MCF 10A (cell line): ENCODE data around the gene SSR4. TPM values are rescaled to one million over a fixed set of nuclear protein-coding genes. Genes with fewer than 3 reads are reported as not detected.

Experiments used
- BruUV-seq: library from RNA; stranded (reverse); fragments of 400-500 nt; replicated peaks from 2 replicates; lab custom pipeline; 2021; lab: Mats Ljungman, UMichigan
- CTCF ChIA-PET: fragments of 300-600 bp; sonication (Branson Sonifier 250); formaldehyde crosslinking; extraction: SDS; loops from one replicate; lab custom pipeline; 2021; ENCODE audit warnings: antibody characterized with exemption, inconsistent platforms; lab: Yijun Ruan, JAX
- POLR2A ChIA-PET: fragments of 300-600, 350-650 bp; sonication (Branson Sonifier 250); formaldehyde crosslinking; extraction: SDS; loops from one replicate; lab custom pipeline; 2020; ENCODE audit warnings: antibody characterized with exemption, inconsistent platforms; lab: Yijun Ruan, JAX
- DNase-seq: peaks from one replicate; pipeline ENCODE4 v3.0.0-alpha.2; 2018; ENCODE audit not compliant: unreplicated experiment
- H3K27ac Mint-ChIP-seq: one replicate; pipeline ENCODE4 v1.8.0; 2022; ENCODE audit warnings: mild to moderate bottlenecking, low read depth, mixed read lengths; ENCODE audit not compliant: unreplicated experiment
- H3K27me3 Mint-ChIP-seq: one replicate; pipeline ENCODE4 v1.8.0; 2022; ENCODE audit warnings: mixed read lengths; ENCODE audit not compliant: insufficient read depth, unreplicated experiment
- H3K36me3 Mint-ChIP-seq: one replicate; pipeline ENCODE4 v1.8.0; 2022; ENCODE audit warnings: mild to moderate bottlenecking, moderate library complexity, mixed read lengths; ENCODE audit not compliant: insufficient read depth, unreplicated experiment
- H3K4me1 Mint-ChIP-seq: one replicate; pipeline ENCODE4 v1.8.0; 2022; ENCODE audit warnings: mixed read lengths; ENCODE audit not compliant: insufficient read depth, unreplicated experiment
- H3K4me3 Mint-ChIP-seq: one replicate; pipeline ENCODE4 v1.8.0; 2022; ENCODE audit warnings: mild to moderate bottlenecking, moderate library complexity, mixed read lengths; ENCODE audit not compliant: unreplicated experiment
- H3K9me3 Mint-ChIP-seq: one replicate; pipeline ENCODE4 v1.8.0; 2022; ENCODE audit warnings: mixed read lengths; ENCODE audit not compliant: unreplicated experiment
- intact Hi-C: fragments of 100-400 bp; cut with micrococcal nuclease; formaldehyde crosslinking; loops from 2 replicates; pipeline ENCODE4 v1.14.1; 2022
- total RNA-seq: library from RNA; stranded (reverse); gene quantifications from 2 replicates; pipeline ENCODE4 v1.2.3, GENCODE V29; 2022
- TF ChIP-seq, protein P1 (sequence below): fragments of 200-600 bp; IDR thresholded peaks from one replicate; pipeline ENCODE4 v1.8.0; 2022; ENCODE audit warnings: antibody characterized with exemption, mild to moderate bottlenecking; ENCODE audit not compliant: unreplicated experiment

Gene SSR4
- total RNA-seq, 1 experiment from 2014 or later = 328 TPM

DNA sequence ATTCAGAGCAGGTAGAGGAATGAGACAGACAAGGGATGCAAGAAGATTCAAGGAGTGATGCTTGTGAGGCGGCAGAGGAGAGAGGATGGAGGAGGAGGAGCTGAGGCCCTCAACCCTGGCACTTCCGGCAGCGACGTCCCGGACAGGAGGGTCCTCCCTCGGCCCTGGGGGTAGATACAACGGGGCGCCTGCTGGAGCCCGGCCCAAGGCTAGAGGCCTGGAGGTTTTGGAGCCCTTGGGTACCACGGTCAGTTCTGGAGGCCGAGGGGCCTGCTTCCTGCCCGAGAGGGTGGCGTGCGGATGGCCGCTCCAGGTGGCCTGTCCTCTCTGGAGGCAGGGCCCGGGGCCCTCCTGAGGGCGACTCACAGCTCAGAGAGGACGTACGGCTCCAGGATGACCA, 13.5 kb downstream of the SSR4 start:
- no peaks in the 10 kb centered on the region for H3K4me1 Mint-ChIP-seq
- H3K27ac Mint-ChIP-seq = no peak overlapping the region
- POLR2A ChIA-PET = no interaction called here
- H3K27me3 Mint-ChIP-seq = peaks cover 12% of the 10 kb centered on the region
- TF ChIP-seq, protein P1, sequence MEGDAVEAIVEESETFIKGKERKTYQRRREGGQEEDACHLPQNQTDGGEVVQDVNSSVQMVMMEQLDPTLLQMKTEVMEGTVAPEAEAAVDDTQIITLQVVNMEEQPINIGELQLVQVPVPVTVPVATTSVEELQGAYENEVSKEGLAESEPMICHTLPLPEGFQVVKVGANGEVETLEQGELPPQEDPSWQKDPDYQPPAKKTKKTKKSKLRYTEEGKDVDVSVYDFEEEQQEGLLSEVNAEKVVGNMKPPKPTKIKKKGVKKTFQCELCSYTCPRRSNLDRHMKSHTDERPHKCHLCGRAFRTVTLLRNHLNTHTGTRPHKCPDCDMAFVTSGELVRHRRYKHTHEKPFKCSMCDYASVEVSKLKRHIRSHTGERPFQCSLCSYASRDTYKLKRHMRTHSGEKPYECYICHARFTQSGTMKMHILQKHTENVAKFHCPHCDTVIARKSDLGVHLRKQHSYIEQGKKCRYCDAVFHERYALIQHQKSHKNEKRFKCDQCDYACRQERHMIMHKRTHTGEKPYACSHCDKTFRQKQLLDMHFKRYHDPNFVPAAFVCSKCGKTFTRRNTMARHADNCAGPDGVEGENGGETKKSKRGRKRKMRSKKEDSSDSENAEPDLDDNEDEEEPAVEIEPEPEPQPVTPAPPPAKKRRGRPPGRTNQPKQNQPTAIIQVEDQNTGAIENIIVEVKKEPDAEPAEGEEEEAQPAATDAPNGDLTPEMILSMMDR = no peak
- no peaks in the 10 kb centered on the region for H3K36me3 Mint-ChIP-seq
- H3K9me3 Mint-ChIP-seq = peaks cover 8% of the 10 kb centered on the region
- no peak overlapping the region for H3K4me3 Mint-ChIP-seq
- BruUV-seq = no TSS peak
- no peak for DNase-seq
- intact Hi-C loops = no loop called here
- CTCF ChIA-PET = no interaction called here

DNA sequence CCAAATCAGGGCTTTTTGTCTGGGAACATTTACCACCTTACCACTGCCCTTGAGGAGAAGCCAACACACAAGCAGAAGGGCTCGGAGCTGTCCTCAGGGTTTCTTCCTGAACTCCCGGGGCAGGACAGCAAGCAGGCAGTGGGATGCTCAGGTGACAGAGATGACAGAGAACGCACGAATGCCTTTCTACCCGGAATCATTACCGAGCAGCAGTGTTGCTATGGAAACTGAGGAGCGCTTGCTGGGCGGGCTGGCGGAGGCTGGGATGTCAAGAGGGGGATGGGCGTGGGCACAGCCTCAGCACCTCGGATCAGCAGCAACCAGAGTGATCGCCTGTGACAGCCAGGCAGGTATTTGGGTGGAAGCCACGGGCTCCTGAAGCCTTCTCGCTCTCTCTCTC, 17.8 kb downstream of the SSR4 start:
- CTCF ChIA-PET = interaction anchor here (0.8 kb wide), 1 partner anchor 39 kb away, joined by 3 read pairs; no protein-coding TSS in a partner anchor
- Mint-ChIP-seq H3K36me3 (no peaks in the 10 kb centered on the region), H3K4me3 (no peak overlapping the region), H3K9me3 (peaks cover 8% of the 10 kb centered on the region), H3K4me1 (no peaks in the 10 kb centered on the region), H3K27ac (no peak overlapping the region), H3K27me3 (peaks cover 26% of the 10 kb centered on the region)
- POLR2A ChIA-PET = no interaction called here
- no peak for DNase-seq
- TF ChIP-seq, protein P1 = no peak
- no TSS peak for BruUV-seq
- intact Hi-C loops = no loop called here

DNA sequence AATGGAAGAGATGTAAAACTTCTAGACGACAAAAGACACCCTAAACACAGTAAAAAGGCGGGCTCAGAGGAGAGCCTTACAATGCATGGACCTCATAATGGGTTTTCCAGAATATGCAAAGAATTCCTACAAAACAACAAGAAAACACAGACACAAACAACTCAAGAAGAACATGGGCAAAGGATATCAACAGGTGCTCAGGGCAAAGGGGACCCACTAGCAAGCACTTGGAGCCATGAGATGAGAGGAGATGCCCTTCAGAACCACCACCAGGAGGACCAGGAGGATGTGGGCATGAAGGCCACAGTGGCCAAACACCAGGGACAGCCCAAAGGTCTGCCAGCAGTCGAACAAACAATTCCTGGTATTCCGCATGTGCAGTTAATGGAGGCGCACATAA, 18.7 kb downstream of the SSR4 start:
- ChIA-PET POLR2A (no interaction called here), CTCF (interaction anchor here (0.8 kb wide), 1 partner anchor 38 kb away, joined by 3 read pairs; no protein-coding TSS in a partner anchor)
- no TSS peak for BruUV-seq
- Mint-ChIP-seq H3K27me3 (peaks cover 27% of the 10 kb centered on the region), H3K9me3 (peaks cover under 1% of the 10 kb centered on the region), H3K36me3 (no peaks in the 10 kb centered on the region), H3K4me1 (no peaks in the 10 kb centered on the region), H3K4me3 (no peak overlapping the region), H3K27ac (no peak overlapping the region)
- intact Hi-C loops = no loop called here
- TF ChIP-seq, protein P1 = no peak
- DNase-seq = no peak

DNA sequence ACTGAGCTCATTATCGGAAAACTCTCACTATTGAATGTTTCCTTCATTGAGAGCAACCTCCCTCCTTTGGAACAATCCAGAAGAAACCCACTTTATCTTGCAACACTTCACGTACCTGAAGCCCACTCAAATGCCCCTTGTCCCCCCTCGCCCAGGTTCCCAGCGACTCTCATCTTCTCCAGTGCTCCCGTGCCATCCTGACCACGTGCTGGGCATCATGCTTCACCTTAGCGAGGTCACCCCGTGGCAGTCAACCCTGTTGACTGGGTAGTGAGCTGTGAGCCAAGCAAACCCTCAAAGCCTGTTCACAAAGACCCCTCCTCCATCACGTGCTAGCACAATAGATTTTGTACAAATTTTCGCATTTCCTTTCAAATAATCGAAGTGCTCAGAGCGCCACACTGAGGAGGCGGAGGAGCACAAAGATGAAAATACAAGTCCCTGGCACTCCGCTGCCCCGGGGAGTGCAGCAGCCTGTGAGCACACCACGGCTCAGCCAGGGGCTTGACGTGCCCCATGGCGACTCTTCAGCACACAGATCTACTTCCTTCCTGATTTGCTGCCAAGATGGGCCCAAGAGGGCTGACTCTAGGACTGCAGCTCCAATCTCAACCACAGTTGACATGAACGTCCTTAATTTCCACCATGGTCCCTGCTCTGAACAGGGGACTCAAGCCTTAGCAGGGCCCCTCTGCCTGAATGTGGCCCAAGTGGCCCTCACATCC, 20.3 kb downstream of the SSR4 start:
- BruUV-seq = no TSS peak
- POLR2A ChIA-PET = no interaction called here
- Mint-ChIP-seq H3K4me3 (no peak overlapping the region), H3K27me3 (peaks cover 27% of the 10 kb centered on the region), H3K27ac (no peak overlapping the region), H3K36me3 (no peaks in the 10 kb centered on the region), H3K4me1 (no peaks in the 10 kb centered on the region), H3K9me3 (no peaks in the 10 kb centered on the region)
- CTCF ChIA-PET = no interaction called here
- intact Hi-C loops = no loop called here
- TF ChIP-seq, protein P1 = no peak
- DNase-seq = no peak
